H1 (cell line): ENCODE results near the gene FOXJ2. TPM values are rescaled to one million over a fixed set of nuclear protein-coding genes. Genes with fewer than 3 reads are reported as not detected.

Source experiments
- CTCF ChIA-PET: fragments of 300-600 bp; sonication (Branson Sonifier 250); formaldehyde crosslinking; loops from one replicate; lab custom pipeline; 2021; ENCODE audit not compliant: partially characterized antibody; lab: Charles Lee
- POLR2A ChIA-PET: fragments of 300-600 bp; sonication (Branson Sonifier 250); formaldehyde crosslinking; loops from one replicate; lab custom pipeline; 2021; ENCODE audit warnings: inconsistent platforms; ENCODE audit not compliant: partially characterized antibody; lab: Charles Lee
- DNase-seq, 2 experiments: peaks; one replicate each; pipeline versions ENCODE4 v3.0.0 to v3.0.0-alpha.2; 2010 to 2022; ENCODE audit warnings: low spot score in 2 of 2, low read depth in 1 of 2, mixed read lengths in 1 of 2
- FAIRE-seq: peaks from 2 replicates; lab custom pipeline; 2011; peaks lifted over from hg19 to GRCh38; lab: Jason Lieb, UNC
- H2AFZ ChIP-seq: 2 replicates; pipeline ENCODE4 v1.8.1; 2012; ENCODE audit warnings: low read length, inconsistent platforms
- H2AK5ac ChIP-seq: 2 replicates; pipeline ENCODE4 v1.6.1; 2013; ENCODE audit warnings: low read depth, low read length
- H2BK120ac ChIP-seq: replicated peaks from 2 replicates; pipeline ENCODE3; 2013; ENCODE audit warnings: low read depth, low read length, inconsistent platforms
- H2BK12ac ChIP-seq: 2 replicates; pipeline ENCODE4 v1.6.1; 2013; ENCODE audit warnings: low read depth, low read length
- H2BK15ac ChIP-seq: 2 replicates; pipeline ENCODE4 v1.6.1; 2013; ENCODE audit warnings: low read length
- H2BK20ac ChIP-seq: 2 replicates; pipeline ENCODE4 v1.6.1; 2013; ENCODE audit warnings: low read length
- H2BK5ac ChIP-seq: 2 replicates; pipeline ENCODE4 v1.6.1; 2013; ENCODE audit warnings: low read depth, low read length
- H3K14ac ChIP-seq: 2 replicates; pipeline ENCODE4 v1.6.1; 2013; ENCODE audit warnings: inconsistent platforms; ENCODE audit not compliant: insufficient read length
- H3K18ac ChIP-seq: 2 replicates; pipeline ENCODE4 v1.6.1; 2013; ENCODE audit warnings: low read length; ENCODE audit errors: extremely low read depth
- H3K23ac ChIP-seq: 2 replicates; pipeline ENCODE4 v1.6.1; 2013; ENCODE audit warnings: inconsistent platforms; ENCODE audit not compliant: insufficient read length
- H3K23me2 ChIP-seq: 2 replicates; pipeline ENCODE4 v1.6.1; 2013; ENCODE audit warnings: low read depth, low read length
- H3K27ac ChIP-seq: 2 replicates; pipeline ENCODE4 v1.6.1; 2011; ENCODE audit warnings: low read depth, low read length, inconsistent platforms
- H3K27me3 ChIP-seq, 4 experiments: replicated peaks in 1 of 4; 1 replicate in 1 of 4; 2 replicates in 3 of 4; pipeline versions ENCODE4 v1.6.1 to v1.8.1; 2011 to 2013; ENCODE audit warnings: low read length in 3 of 4, mild to moderate bottlenecking in 3 of 4, inconsistent platforms in 2 of 4, mixed read lengths in 2 of 4, moderate library complexity in 1 of 4; ENCODE audit not compliant: control insufficient read depth in 3 of 4, insufficient read depth in 3 of 4; ENCODE audit errors: extremely low read depth in 1 of 4
- H3K36me3 ChIP-seq, 4 experiments: 2 replicates each; pipeline versions ENCODE4 v1.6.1 to v1.8.1; 2011 to 2013; ENCODE audit warnings: mild to moderate bottlenecking in 4 of 4, low read length in 3 of 4, moderate library complexity in 2 of 4, control low read depth in 1 of 4, inconsistent platforms in 1 of 4; ENCODE audit not compliant: insufficient read depth in 4 of 4, control insufficient read depth in 2 of 4
- H3K4ac ChIP-seq: replicated peaks from 2 replicates; pipeline ENCODE3; 2013; ENCODE audit warnings: low read length, low read depth, mixed read lengths, inconsistent platforms; ENCODE audit not compliant: insufficient read length
- H3K4me1 ChIP-seq, 4 experiments: replicated peaks in 1 of 4; 1 replicate in 1 of 4; 2 replicates in 3 of 4; pipeline versions ENCODE4 v1.6.1 to v1.8.1; 2011 to 2013; ENCODE audit warnings: low read length in 3 of 4, inconsistent platforms in 2 of 4, mixed read lengths in 1 of 4; ENCODE audit not compliant: insufficient read depth in 4 of 4, control insufficient read depth in 3 of 4
- H3K4me2 ChIP-seq, 2 experiments: 2 replicates each; pipeline versions ENCODE4 v1.6.1 to v1.8.1; 2011 to 2013; ENCODE audit warnings: low read depth in 2 of 2, low read length in 2 of 2, control low read depth in 1 of 2, inconsistent platforms in 1 of 2, mild to moderate bottlenecking in 1 of 2; ENCODE audit not compliant: insufficient read depth in 1 of 2
- H3K4me3 ChIP-seq, 4 experiments: fragments of 200-600, 300-600 bp in 1 of 4; sonication (generic), shearing (Covaris generic), sonication (Bioruptor Twin) in 1 of 4; 2 replicates each; pipeline versions ENCODE4 v1.5.1 to v1.8.1; 2011 to 2016; ENCODE audit warnings: low read length in 4 of 4, low read depth in 3 of 4, control low read depth in 2 of 4, inconsistent platforms in 2 of 4, mild to moderate bottlenecking in 2 of 4, mixed read lengths in 1 of 4, moderate library complexity in 1 of 4; ENCODE audit not compliant: insufficient read depth in 2 of 4; ENCODE audit errors: extremely low read depth in 1 of 4
- H3K56ac ChIP-seq: replicated peaks from 2 replicates; pipeline ENCODE3; 2013; ENCODE audit warnings: low read depth, mild to moderate bottlenecking, mixed read lengths, low read length, inconsistent platforms; ENCODE audit not compliant: insufficient read length
- H3K79me1 ChIP-seq: 2 replicates; pipeline ENCODE4 v1.6.1; 2013; ENCODE audit warnings: low read depth, low read length, control low read depth
- H3K79me2 ChIP-seq, 2 experiments: 2 replicates each; pipeline versions ENCODE4 v1.6.1 to v1.8.1; 2012 to 2013; ENCODE audit warnings: low read length in 2 of 2, mild to moderate bottlenecking in 2 of 2, inconsistent platforms in 1 of 2; ENCODE audit not compliant: insufficient read depth in 2 of 2, control insufficient read depth in 1 of 2
- H3K9ac ChIP-seq, 4 experiments: replicated peaks in 1 of 4; 1 replicate in 1 of 4; 2 replicates in 3 of 4; pipeline versions ENCODE4 v1.6.1 to v1.8.1; 2011 to 2013; ENCODE audit warnings: low read depth in 3 of 4, low read length in 3 of 4, control low read depth in 2 of 4, mild to moderate bottlenecking in 2 of 4, moderate library complexity in 2 of 4, inconsistent platforms in 1 of 4; ENCODE audit errors: extremely low read depth in 1 of 4
- H3K9me3 ChIP-seq, 2 experiments: 2 replicates each; pipeline versions ENCODE4 v1.6.1 to v1.8.1; 2012 to 2013; ENCODE audit warnings: mild to moderate bottlenecking in 2 of 2, moderate library complexity in 2 of 2, control low read depth in 1 of 2, inconsistent platforms in 1 of 2, low read depth in 1 of 2, low read length in 1 of 2, mixed read lengths in 1 of 2; ENCODE audit not compliant: insufficient read depth in 2 of 2
- H4K20me1 ChIP-seq, 2 experiments: replicated peaks in 1 of 2; 2 replicates each; pipeline versions ENCODE3 to v1.8.1; 2011 to 2013; ENCODE audit warnings: inconsistent platforms in 2 of 2, low read length in 2 of 2, mild to moderate bottlenecking in 1 of 2; ENCODE audit not compliant: insufficient read depth in 2 of 2, control insufficient read depth in 1 of 2
- H4K5ac ChIP-seq: 2 replicates; pipeline ENCODE4 v1.6.1; 2013; ENCODE audit warnings: low read length, low read depth, mixed read lengths, inconsistent platforms; ENCODE audit not compliant: insufficient read length
- H4K8ac ChIP-seq: 2 replicates; pipeline ENCODE4 v1.8.0; 2013; ENCODE audit warnings: mild to moderate bottlenecking, moderate library complexity, low read length, inconsistent platforms; ENCODE audit not compliant: insufficient read depth; ENCODE audit errors: extremely low read depth
- H4K91ac ChIP-seq: replicated peaks from 2 replicates; pipeline ENCODE3; 2013; ENCODE audit warnings: low read length, mixed read lengths, inconsistent platforms; ENCODE audit not compliant: insufficient read length
- BACH1 ChIP-seq: IDR thresholded peaks from 2 replicates; pipeline ENCODE4 v1.6.1; 2012; ENCODE audit warnings: low read length, improper control_type of control experiment
- KDM1A ChIP-seq: fragments of 200-600, 300-600 bp; sonication (generic); IDR thresholded peaks from 2 replicates; pipeline ENCODE4 v1.7.1; 2016; ENCODE audit warnings: mild to moderate bottlenecking, low read length, borderline replicate concordance
- MAFK ChIP-seq: IDR thresholded peaks from 2 replicates; pipeline ENCODE4 v1.6.1; 2012; ENCODE audit warnings: low read depth, mild to moderate bottlenecking, improper control_type of control experiment, low read length
- polyA plus RNA-seq, 7 experiments: library from polyadenylated mRNA; depleted of rRNA in 3 of 7; stranded (reverse) in 5 of 7; unstranded in 2 of 7; fragments of >200 nt in 5 of 7; fragments of 200-250 nt in 2 of 7; gene quantifications; 1 replicate in 5 of 7; 2 replicates in 1 of 7; 4 replicates in 1 of 7; pipeline versions ENCODE4 v1.2.1 to v1.2.3, GENCODE V29; 2011 to 2013; ENCODE audit warnings: missing spikeins in 2 of 7, mixed read lengths in 2 of 7
- total RNA-seq: library from RNA; stranded (reverse); fragmentation: NEBNext Ultra II Directional; extraction: Animal tissue kit (Norgen Biotek cat#: 25700); gene quantifications from 2 replicates; pipeline ENCODE4 v1.2.1, GENCODE V29; 2021

Gene FOXJ2
- total and polyA plus RNA-seq, 2 of the 8 experiments (the other 6 are each of a cell fraction or from before 2014, with no cell fraction given): 4.2 to 9.3 TPM

DNA sequence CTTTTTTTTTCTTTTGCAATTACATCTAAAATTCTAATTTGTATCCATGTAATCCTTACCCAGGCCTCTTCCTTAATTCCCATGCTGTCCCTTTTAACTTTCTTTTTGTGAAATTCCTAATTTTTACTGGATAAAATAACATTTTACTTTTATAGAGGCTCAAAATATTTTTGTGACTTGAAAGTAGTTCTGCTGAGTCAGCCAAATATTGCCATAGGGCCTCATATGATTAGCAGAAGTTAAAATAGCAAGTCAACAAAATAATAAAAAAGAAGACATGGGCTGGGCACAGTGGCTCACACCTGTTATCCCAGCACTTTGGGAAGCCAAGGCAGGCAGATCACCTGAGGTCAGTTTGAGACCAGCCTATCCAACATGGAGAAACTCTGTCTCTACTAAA is 31.6 kb downstream of the FOXJ2 start:
- Histone ChIP-seq H4K91ac (no peak overlapping the region), H2BK120ac (no peak overlapping the region), H3K27ac (no peak overlapping the region), H4K20me1 (no peaks in the 10 kb centered on the region), H2BK12ac (no peak overlapping the region), H3K4me2 (no peak overlapping the region), H2AK5ac (no peak overlapping the region), H3K14ac (no peak overlapping the region), H3K79me1 (no peaks in the 10 kb centered on the region), H3K4ac (no peak overlapping the region), H3K4me3 (no peak overlapping the region), H2AFZ (no peak overlapping the region), H3K23me2 (no peaks in the 10 kb centered on the region), H3K79me2 (no peaks in the 10 kb centered on the region), H3K18ac (no peak overlapping the region), H2BK20ac (no peak overlapping the region), H3K9me3 (no peaks in the 10 kb centered on the region), H3K23ac (no peak overlapping the region), H3K56ac (no peak overlapping the region), H3K36me3 (no peaks in the 10 kb centered on the region), H4K5ac (no peak overlapping the region), H2BK15ac (no peak overlapping the region), H4K8ac (no peak overlapping the region), H3K4me1 (no peaks in the 10 kb centered on the region), H3K9ac (no peak overlapping the region), H3K27me3 (no peaks in the 10 kb centered on the region), H2BK5ac (no peak overlapping the region)
- POLR2A ChIA-PET: no interaction called here
- FAIRE-seq (no peak), DNase-seq (no peak)
- TF ChIP-seq MAFK: peak; percentile 93
- no peak for TF ChIP-seq BACH1
- no peak for TF ChIP-seq KDM1A
- CTCF ChIA-PET: interaction anchor here (0.6 to 1.5 kb wide), 3 partner anchors 14 to 979 kb away, joined by 3 to 10 read pairs (median 4); no protein-coding TSS in a partner anchor
